Activated T-cell treated with anti-CD3 and anti-CD28 coated beads, Interleukin-2, amount 50 U/mL, for 48 hours (primary cell): ENCODE measurements around the gene CATSPERB.
"Not testable (repeated sequence)": the region's sequence is repeated elsewhere in the genome, so short reads cannot be mapped to it uniquely, and the experiment has no call there.

ENCODE experiments used
- DNase-seq, 2 experiments: peaks; one replicate each; pipeline ENCODE4 v3.0.0-alpha.2; 2020

Gene CATSPERB

DNA sequence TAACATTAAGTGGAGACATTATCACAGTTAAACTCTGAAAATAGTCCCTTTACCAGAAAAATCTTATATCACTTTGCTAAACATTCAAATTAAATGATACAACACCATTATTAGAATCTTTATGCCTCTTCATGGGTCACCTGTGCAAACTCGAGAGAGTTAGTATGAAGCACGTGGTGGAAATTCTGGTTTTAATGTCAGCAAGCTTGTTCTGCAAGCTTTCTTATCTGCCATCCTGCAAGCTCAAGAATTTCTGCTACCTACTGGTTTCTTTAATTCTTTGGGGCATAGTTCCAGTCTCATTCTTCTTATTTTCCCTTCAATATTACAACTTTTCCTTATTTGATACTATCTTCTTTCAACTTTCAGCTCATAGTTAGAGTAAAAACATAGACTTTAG, 868 bp downstream of the CATSPERB start:
- no peak for DNase-seq

GRCh38 chr14:91729756-91730155, 2.1 kb downstream of the CATSPERB start:
- no peak for DNase-seq

GRCh38 chr14:91728616-91729183, 3.2 kb downstream of the CATSPERB start:
- peak; percentile 25 for DNase-seq

GRCh38 chr14:91727121-91727520, 4.8 kb downstream of the CATSPERB start:
- DNase-seq, result no peak

- no peak for DNase-seq
Observed at GRCh38 chr14:91723501-91723900, 8.4 kb downstream of the CATSPERB start.

- no peak for DNase-seq
Observed at GRCh38 chr14:91722386-91722785, 9.5 kb downstream of the CATSPERB start.

DNA sequence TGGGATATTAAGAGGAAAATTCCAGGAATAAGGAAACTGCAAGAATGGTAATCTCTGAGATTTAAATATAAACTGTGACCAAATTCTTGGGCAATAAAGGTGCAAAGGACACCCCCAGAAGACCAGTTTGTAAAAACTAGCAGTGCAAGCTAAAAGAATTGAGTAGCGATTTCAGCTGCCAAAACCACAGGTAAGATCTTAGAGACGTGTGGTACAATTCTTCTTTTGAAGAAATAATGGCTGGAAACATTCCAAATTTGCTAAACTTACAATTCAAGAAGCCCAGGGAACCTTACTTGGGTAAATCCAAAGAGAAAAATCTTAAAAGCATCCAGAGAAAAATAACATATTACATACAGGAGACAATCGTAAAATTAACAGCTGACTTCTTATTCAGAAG, 12.0 kb downstream of the CATSPERB start:
- no peak for DNase-seq

DNA sequence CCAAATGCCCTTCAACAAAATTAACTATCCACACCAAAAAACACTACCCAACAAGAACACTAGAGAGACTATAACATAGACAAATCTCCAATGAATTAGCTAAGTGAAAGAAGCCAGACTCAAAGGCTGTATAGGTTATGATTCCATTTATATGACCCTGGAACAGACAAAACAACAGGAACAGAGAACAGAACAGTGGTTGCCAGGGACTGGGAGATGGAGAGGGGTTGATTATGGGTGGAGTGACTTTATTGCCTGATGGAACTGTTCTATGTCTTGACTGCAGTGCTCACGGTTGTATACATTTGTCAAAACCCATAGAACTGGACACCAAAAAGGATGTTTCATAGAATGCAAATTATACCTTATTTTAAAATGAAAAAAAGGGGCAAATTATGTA, 14.9 kb downstream of the CATSPERB start:
- no peak for DNase-seq

DNA sequence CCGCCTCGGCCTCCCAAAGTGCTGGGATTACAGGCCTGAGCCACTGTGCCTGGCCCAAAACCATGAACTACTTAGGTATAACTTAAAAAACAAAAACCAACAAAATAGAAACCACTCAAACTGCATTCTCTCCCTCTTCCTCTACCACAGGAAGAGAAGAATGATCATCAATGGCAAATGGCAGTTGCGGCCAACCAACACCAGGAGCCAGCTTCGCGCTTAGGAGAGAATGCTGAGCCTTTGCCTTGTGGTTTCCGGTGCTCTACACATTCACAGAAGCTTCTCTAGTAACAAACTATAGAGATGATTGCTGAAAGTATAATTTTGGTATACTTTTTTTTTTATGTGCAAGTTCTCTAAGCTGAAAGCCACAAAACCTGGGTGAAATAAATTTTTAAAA, 17.1 kb downstream of the CATSPERB start:
- DNase-seq, result peak; percentile 26 to 31

DNA sequence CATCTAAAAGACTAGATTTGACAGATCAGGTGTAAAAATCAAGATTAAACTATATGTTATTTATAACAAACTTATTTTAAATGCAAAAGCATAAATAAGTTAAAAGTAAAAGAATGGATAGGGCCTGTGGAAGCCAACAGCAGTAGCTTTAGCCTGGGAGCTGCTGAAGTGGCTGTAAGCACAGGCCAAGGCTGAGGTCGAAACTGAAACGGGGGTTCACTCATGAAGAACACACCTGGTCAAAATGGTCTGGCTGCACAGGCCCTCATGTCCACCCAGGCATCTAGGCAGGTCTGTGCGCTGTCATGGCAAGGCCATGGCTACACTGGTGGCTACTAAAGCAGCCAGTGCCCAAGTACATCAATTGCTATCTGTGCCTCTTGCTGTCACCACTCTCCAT, 23.1 kb downstream of the CATSPERB start:
- no peak for DNase-seq

DNA sequence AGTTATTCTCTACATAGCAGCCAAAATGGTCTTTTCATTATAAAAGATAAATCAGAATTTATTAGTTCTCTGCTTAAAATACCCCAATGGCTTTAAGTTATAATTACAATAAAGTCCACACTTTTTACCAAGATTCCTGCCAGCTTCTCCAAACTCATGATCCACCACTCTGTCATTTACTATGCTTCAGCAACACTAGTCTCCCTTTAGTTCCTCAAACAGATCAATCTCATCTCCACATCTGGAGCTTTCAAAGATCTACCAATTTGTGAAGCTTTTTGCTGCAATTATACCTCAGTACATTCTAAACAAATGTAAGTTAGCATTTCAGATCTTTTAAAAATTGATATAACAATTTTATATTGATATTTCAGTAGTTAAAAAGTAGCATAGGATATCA, 24.9 kb downstream of the CATSPERB start:
- DNase-seq, result no peak

DNA sequence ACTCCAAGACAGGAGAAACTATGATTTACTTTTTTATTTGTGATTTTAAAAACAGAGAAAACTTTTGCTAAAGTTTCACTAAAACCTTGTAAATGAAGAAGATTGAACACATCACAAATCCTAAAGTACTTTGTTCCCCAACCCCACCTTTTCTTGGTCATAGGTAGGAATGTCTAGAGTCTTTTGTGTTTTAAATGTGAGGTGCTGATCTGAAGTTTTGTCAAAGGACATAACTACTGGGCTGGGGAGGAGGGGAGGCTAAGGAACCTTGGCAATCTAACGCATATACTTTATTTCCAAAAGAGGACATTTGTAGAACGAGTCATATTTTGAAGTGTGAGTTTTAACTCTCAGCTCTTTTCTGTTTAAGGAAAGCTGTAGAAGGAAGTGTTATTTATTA, 37.2 kb downstream of the CATSPERB start:
- no peak for DNase-seq

- DNase-seq, result no peak
Observed at GRCh38 chr14:91693346-91693745, 38.5 kb downstream of the CATSPERB start.

DNA sequence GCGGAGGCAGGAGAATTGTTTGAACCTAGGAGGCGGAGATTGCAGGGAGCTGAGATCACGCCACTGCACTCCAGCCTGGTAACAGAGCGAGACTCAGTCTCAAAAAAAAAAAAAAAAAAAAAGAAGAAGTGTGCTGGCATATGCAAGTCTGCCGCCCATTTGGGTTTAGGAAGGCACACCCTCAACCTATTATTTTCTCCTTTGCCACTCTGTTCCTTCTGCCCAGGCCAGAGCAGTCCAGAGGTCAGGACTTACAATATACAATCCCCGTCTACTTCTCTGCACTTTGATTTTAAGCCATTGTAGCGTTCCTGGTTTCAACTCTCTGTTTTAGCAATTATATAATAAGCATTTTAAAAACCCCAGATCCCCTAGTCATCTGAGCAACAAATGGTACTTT, 39.8 kb downstream of the CATSPERB start:
- DNase-seq, result no peak

DNA sequence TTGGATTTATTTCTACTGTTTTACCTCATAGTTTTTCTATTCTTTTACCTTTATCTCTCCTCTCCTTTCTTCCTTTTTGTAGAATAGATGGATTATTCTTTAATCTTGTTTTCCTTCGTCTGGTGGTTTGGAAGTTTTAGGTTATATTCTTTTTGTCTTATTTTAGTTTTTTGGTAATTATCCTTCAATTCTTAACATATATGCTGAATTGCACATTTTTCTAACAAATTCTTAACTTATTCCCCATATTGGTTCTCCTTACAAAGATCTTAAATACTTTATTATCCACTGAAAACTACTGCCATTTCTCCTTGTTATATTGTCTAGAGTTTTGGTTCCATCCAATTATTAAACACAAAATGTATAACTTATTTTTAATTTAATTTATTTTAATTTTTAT, 42.3 kb downstream of the CATSPERB start:
- DNase-seq, result no peak

DNA sequence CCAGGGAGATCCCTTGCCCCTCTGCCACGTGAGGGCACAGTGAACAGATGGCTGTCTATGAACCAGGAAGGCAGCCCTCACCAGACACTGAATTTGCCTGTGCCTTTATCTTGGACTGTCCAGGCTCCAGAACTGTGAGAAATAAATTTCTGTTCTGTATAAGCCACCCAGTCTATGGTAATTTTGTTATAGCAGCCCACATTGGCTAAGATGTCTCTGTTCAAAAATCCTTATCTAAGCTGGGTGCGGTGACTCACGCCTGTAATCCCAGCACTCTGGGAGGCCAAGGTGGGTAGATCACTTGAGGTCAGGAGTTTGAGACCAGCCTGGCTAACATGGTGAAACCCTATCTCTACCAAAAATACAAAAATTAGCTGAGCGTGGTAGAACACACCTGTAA, 44.5 kb downstream of the CATSPERB start:
- DNase-seq, result not testable (repeated sequence)

DNA sequence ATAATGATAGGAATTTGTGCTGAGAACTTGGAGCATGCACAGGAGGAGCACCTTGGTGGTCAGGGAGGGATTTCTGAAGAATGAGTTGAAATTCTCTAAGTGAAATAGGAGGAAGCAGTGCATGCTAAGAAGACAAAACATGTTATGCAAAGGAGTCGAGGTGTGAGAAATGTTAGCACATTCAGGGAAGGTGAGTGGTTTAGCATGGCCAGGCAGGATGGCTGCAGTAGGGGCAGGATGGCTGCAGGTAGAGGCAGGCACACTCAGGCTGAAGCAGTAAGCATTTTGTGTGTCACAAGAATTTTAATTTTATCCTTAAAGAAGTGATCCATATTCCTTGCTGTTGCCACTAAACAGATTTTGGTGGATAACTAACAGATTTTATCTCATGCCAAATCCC, 46.3 kb downstream of the CATSPERB start:
- no peak for DNase-seq

DNA sequence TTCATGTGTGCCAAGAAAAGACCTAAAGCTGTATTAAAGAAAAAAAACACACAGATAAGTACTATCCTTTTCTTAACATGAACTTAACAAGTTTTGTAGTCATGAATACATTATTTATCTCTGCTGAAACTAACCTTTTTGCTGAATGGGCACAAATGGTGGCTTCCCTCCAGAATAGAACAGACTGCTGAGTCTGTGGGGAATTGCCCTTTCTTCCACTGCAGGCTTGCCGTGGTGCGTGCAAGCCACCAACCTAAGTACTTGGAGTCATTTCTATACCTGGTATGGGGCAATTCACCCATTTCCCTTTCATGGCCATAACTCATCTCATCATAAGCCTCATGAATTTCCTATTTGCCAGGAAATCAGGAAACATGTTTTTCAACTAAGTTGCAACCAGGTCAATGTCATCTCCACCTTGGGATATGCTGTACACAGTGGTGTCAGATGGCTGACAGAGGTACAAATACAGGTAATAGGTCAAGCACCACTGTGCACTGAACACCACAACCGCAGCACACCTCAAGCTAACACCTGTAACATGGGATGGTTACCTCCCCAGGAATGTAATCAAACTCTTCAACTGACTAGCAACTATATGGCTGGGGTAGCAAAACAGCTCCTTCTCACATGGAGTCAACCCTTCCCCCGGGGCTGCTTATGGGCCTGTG, 49.9 kb downstream of the CATSPERB start:
- peak; percentile 25 to 42 for DNase-seq

GRCh38 chr14:91681118-91681517, 50.8 kb downstream of the CATSPERB start:
- no peak for DNase-seq

GRCh38 chr14:91679273-91679672, 52.6 kb downstream of the CATSPERB start:
- DNase-seq, result no peak

DNA sequence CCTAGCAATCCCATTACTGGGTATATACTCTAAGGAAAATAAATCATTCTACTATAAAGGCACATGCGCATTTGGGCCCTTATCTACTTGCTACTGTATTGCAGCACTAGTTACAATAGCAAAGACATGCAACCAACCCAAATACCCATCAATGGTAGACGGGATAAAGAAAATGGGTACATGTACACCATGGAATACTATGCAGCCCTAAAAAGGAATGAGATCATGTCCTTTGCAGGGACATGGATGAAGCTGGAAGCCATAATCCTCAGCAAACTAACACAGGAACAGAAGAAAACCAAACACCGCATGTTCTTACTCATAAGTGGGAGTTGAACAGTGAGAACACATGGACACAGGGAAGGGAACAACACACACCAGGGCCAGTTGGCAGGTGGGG, 54.2 kb downstream of the CATSPERB start:
- not testable (repeated sequence) for DNase-seq

DNA sequence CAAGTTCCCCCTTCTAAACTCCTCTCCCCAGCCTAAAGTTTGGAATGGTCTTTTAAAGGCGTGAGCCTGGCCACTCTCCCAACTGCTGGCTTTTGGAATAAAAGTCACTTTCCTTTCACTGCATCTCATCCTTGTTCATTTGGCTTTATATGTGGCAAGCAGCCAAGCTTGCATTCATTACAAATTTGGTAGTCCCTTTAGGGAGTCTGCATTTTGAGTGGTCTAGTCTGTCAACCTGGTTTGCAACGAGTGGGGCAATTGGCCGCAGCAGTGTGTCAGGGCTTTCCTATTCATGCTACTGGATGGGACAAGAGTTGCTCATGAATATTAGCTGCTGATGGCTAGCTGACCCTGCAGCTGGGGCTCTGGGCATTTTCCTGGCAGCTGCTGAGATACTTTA, 57.0 kb downstream of the CATSPERB start:
- no peak for DNase-seq

DNA sequence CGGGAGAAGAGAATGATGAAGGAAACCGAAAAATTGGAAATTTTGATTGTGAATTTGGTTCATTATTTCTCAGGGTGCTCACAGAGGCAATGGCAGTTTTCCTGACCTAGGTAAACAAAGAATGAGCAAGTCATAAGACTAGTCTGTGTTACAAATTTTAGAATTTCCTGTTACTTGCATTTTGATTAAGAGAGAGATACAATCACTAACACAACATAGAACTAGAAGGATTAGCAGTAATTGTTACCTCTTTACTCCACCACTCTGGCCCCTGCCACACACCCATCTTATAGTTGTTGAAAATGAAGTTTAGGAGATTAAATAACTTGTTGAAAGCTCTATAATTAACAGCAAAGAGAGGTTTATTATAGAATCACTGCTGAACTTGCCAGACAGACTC, 62.0 kb downstream of the CATSPERB start:
- no peak for DNase-seq

GRCh38 chr14:91667101-91667500, 64.8 kb downstream of the CATSPERB start:
- DNase-seq, result not testable (repeated sequence)

- DNase-seq, result no peak
Observed at GRCh38 chr14:91660790-91661189, 71.1 kb downstream of the CATSPERB start.
